ENCODE results near the gene TNFRSF4.
A peak's percentile ranks its signal among the peaks of the same experiment; 100 is the strongest.
"Not testable (repeated sequence)": the region's sequence is repeated elsewhere in the genome, so short reads cannot be mapped to it uniquely, and the experiment has no call there.

The TNFRSF4 gene
- long read RNA-seq, donor 1, partial matches to known transcripts: 0 of 2 reads
- long read RNA-seq, donor 1, other reads (novel, unspliced or antisense): 0 of 2 reads
- long read RNA-seq, donor 2: 0 reads
- long read RNA-seq, donor 3: 0 reads
- long read RNA-seq, donor 4, partial matches to known transcripts: 0 of 1 reads
- long read RNA-seq, donor 4, other reads (novel, unspliced or antisense): 0 of 1 reads
- long read RNA-seq, donor 5: 0 reads
- long read RNA-seq, donor 6: 0 reads
- long read RNA-seq, donor 7, partial matches to known transcripts: 0 of 1 reads
- long read RNA-seq, donor 7, other reads (novel, unspliced or antisense): 0 of 1 reads
- long read RNA-seq, donor 8, partial matches to known transcripts: 0 of 1 reads
- long read RNA-seq, donor 8, other reads (novel, unspliced or antisense): 0 of 1 reads

DNA sequence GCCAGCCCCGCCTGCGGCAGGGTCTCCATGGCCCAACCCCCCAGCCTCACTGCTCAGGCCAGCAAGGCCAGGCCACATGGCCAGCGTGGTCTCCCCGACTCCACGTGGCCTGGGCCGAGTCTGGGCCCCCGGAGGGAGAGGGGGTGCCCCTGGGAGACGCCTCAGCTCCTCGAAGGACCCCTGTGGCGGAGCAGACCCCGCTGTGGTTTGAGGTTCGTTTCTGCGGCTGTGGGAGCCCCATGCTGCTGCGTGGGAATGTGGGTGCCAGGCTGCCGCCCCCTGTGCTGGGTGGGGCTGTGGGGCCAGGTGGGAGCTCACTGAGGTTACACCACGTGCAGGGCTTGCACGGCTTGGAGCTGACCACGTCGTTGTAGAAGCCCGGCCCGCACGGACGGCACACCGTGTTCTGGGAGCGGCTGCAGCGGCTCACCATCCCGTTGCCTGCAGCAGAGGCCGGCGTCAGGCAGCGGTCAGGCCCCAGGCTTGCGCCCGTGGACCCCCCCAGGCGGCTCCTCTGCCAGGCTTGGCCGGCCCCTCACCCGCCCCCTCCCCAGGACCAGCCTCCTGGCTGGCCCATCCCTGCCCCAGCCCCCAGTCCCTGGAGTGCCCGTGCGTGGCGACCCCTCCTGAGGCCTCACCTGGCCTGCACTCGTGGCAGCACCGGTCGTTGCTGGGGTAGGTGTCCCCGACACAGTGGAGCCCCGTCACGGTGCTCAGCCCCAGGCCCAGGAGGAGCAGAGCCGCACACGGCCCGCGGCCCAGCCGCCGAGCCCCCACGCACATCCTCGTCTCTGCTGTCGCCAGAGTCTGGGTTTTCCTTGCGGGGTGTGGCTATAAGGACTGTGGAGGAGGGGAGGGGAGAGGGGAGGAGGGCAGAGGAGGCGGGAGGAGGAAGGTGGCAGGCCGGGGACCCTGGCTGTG lies at the start of gene TNFRSF4:
Gene TNFRSF4 (minus strand): TSS at position 809 of the 921 bp plus-strand sequence. CDS start 26 bp downstream, at position 783.
- DNase-seq: no peak

DNA sequence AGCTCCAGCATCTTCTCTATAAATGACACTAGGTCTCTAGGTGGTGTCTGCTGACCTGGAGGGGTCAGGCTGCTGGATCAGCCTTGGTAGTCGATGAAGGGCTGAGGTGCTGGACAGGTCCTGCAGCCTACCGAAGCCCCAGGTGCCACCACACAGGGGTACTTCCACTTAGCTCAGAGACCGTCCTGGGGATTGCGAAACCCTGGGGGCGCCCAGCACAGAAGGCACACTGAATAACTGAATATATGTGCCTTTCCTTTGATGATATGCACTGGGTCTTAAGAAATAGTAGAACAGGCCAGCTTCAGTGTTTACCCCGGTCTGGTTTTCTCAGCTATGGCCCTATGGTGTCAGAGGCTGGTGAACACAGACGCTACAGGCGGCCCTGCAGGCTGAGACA lies 48.8 kb upstream of the TNFRSF4 start:
- no peak for DNase-seq

- DNase-seq: no peak
These were observed 48.1 kb upstream of the TNFRSF4 start for GRCh38 chr1:1262071-1262470.

DNA sequence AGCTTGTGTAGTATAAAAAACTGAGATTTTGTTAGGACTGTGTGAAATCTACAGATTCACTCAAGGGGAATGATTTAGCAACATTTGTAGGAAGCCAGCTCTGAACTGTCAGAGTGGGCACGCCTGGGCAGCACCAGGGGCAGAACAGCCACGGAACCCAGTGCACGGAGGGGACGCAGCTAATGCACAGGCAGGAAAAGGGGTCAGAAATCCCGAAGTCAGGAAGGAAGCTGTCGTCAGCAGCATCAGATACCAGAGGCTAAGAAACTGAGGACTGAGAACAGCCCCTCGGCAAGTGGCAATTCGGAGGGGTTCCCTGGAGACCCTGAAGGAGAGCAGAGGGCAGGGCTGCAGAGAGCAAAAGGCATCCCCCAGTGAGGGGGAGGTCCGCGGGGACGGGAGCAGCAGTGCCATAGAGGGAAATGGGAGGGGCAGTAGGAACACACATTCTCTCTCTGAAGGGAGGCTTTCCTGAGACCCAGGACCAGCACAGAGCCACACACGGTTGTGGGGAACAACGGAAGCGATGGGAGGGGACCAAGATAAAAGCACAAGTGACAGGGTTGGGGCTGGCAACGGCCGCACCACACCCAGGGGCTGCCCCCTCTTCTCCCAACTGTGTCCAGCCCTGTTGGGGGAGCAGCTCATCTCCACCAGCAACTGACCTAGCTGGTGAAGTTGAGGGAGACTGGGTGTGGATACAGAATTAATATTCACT lies 47.0 kb upstream of the TNFRSF4 start:
- no peak for DNase-seq

- DNase-seq: no peak
These were observed 46.1 kb upstream of the TNFRSF4 start for GRCh38 chr1:1259951-1260600.

DNA sequence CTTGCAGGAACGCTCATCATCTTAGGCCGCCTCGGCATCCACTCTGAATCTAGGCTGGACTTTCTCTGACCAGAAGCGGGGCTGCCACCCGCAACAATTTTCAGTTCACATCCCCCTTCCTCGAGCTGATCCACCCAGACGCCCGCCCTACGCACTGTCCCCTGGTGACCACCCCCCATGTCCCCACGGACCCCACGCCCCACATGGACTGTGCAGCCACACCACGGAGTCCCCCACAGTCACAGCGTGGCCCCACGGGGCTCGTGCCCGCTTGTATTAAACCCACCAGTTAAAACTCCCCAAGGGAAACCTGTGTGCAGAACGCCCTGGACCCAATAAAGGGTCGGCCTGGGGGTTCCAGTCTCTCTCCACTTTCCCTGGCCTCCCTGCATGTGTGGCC lies 45.6 kb upstream of the TNFRSF4 start:
- no peak for DNase-seq

DNA sequence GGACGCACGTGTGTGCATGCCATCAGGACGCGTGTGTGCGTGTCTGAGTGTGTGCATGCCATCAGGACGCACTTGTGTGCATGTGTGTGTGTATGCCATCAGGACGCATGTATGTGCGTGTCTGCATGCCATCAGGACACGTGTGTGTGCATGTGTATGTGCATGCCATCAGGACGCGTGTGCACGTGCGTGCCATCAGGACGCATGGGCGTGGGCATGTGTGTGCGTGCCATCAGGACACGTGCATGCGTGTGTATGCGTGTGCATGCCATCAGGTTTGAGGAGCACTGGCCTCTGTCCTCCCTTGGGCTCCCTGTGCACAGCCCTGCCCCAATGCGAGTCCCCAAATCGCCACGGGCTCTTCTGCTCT lies 45.2 kb upstream of the TNFRSF4 start:
- no peak for DNase-seq

GRCh38 chr1:1256956-1257871 lies 43.3 kb upstream of the TNFRSF4 start:
- DNase-seq: no peak

- no peak for DNase-seq
These were observed 41.7 kb upstream of the TNFRSF4 start for GRCh38 chr1:1255611-1256010.

DNA sequence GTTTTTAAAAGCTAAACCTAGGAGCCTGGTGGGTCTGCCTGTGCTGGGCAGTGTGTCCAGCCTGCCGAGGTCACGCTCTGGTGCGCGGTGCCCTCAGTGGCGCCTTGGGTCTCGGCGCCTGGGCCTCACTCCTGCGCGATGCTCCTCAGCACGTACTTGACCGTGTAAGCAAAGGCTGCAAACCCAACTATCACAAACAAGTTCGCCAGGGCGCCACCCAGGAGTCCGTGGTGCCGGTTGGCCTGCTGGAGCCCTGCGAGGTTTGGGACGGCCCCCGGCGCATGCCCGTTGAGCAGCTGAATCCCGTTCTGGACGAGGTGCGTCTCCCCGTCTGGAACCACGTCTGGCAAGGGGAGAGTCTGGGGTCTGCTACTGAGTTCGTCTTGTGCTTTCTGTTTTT lies 41.1 kb upstream of the TNFRSF4 start:
- DNase-seq: no peak

- DNase-seq: no peak
These were observed 40.7 kb upstream of the TNFRSF4 start for GRCh38 chr1:1254667-1254998.

- DNase-seq: no peak
These were observed 40.2 kb upstream of the TNFRSF4 start for GRCh38 chr1:1253972-1254666.

- DNase-seq: no peak
These were observed 39.4 kb upstream of the TNFRSF4 start for GRCh38 chr1:1253314-1253713.

- no peak for DNase-seq
These were observed 36.9 kb upstream of the TNFRSF4 start for GRCh38 chr1:1250786-1251284.

DNA sequence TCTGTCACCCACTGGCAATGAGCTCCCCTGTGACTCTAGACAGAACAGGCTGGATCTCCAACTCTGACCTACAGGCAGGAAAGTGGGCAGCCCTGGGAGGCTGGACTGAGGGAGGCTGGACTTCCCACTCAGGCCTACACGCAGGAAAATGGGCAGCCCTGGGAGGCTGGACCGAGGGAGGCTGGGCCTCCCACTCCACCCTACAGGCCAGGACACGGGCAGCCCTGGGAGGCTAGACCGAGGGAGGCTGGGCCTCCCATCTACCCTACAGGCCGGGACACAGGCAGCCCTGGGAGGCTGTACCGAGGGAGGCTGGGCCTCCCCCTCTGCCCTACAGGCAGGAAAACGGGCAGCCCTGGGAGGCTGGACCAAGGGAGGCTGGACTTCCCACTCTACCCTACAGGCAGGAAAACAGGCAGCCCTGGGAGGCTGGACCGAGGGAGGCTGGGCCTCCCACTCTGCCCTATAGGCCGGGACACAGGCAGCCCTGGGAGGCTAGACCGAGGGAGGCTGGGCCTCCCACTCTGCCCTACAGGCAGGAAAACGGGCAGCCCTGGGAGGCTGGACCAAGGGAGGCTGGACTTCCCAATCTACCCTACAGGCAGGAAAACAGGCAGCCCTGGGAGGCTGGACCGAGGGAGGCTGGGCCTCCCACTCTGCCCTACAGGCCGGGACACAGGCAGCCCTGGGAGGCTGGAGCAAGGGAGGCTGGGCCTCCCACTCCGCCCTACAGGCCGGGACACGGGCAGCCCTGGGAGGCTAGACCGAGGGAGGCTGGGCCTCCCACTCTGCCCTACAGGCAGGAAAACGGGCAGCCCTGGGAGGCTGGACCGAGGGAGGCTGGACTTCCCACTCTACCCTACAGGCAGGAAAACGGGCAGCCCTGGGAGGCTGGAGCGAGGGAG lies 34.3 kb upstream of the TNFRSF4 start:
- not testable (repeated sequence) for DNase-seq

GRCh38 chr1:1247341-1247913 lies 33.5 kb upstream of the TNFRSF4 start:
- peak; percentile 36 for DNase-seq

- peak; percentile 40 for DNase-seq
These were observed 32.8 kb upstream of the TNFRSF4 start, which contains the start of gene C1QTNF12 for GRCh38 chr1:1246577-1247340. TSS of gene C1QTNF12 (minus strand) at chr1:1246722. CDS start at chr1:1246690, 32 bp downstream.
